K562 (cell line): ENCODE results near the gene RCC1. TPM values are rescaled to one million over a fixed set of nuclear protein-coding genes. Genes with fewer than 3 reads are reported as not detected.
A peak's percentile ranks its signal among the peaks of the same experiment; 100 is the strongest.

Experiments
- ASH1L ChIP-seq: fragments of 450-650 bp; IDR thresholded peaks from 2 replicates; pipeline ENCODE4 v1.6.1; 2018; ENCODE audit warnings: borderline replicate concordance, mild to moderate bottlenecking, low read depth; ENCODE audit not compliant: partially characterized antibody
- BACH1 ChIP-seq: fragments of 200-800 bp; sonication (Bioruptor generic); IDR thresholded peaks from 2 replicates; pipeline ENCODE4 v1.6.1; 2016; ENCODE audit warnings: missing genetic modification characterization, missing compliant biosample characterization
- DDX20 ChIP-seq: fragments of 450-650 bp; IDR thresholded peaks from 2 replicates; pipeline ENCODE4 v1.6.1; 2016; ENCODE audit warnings: missing genetic modification characterization, low read depth, mild to moderate bottlenecking, missing compliant biosample characterization, moderate library complexity
- FOSL1 ChIP-seq: fragments of 200-800 bp; sonication (Bioruptor generic); conservative IDR thresholded peaks from 2 replicates; pipeline ENCODE4 v1.6.1; 2016; ENCODE audit warnings: missing genetic modification characterization, missing compliant biosample characterization
- HMBOX1 ChIP-seq: sonication (generic); IDR thresholded peaks from 2 replicates; pipeline ENCODE4 v1.6.1; 2016
- KAT8 ChIP-seq: fragments of 450-650 bp; IDR thresholded peaks from 2 replicates; pipeline ENCODE4 v1.6.1; 2016; ENCODE audit warnings: low read depth, mild to moderate bottlenecking
- MED1 ChIP-seq: sonication (generic); formaldehyde crosslinking; IDR thresholded peaks from 2 replicates; pipeline ENCODE4 v1.8.1; 2023; ENCODE audit warnings: missing genetic modification reagents, borderline replicate concordance
- MTA1 ChIP-seq: fragments of 450-650 bp; IDR thresholded peaks from 2 replicates; pipeline ENCODE4 v1.6.1; 2017; ENCODE audit warnings: borderline replicate concordance
- MXI1 ChIP-seq: IDR thresholded peaks from 2 replicates; pipeline ENCODE4 v1.6.1; 2011; ENCODE audit warnings: low read depth, mild to moderate bottlenecking, improper control_type of control experiment, low read length
- PCBP1 ChIP-seq: fragments of 200-400 bp; formaldehyde crosslinking; IDR thresholded peaks from 2 replicates; pipeline ENCODE4 v1.6.1; 2018; ENCODE audit warnings: mild to moderate bottlenecking, low read depth, low read length; ENCODE audit not compliant: poor library complexity, severe bottlenecking
- PCBP2 ChIP-seq: fragments of 200-400 bp; formaldehyde crosslinking; IDR thresholded peaks from 2 replicates; pipeline ENCODE4 v1.6.1; 2018; ENCODE audit warnings: low read length, low read depth, mild to moderate bottlenecking, moderate library complexity; ENCODE audit not compliant: poor library complexity, severe bottlenecking
- PHB ChIP-seq: fragments of 250-450 bp; sonication (Bioruptor Pico); IDR thresholded peaks from 2 replicates; pipeline ENCODE4 v1.5.0; 2021
- PHTF2 ChIP-seq: fragments of 250-450 bp; sonication (Bioruptor Pico); IDR thresholded peaks from 2 replicates; pipeline ENCODE4 v1.5.0; 2021; ENCODE audit warnings: mild to moderate bottlenecking
- RAD51 ChIP-seq: fragments of 450-650 bp; IDR thresholded peaks from 2 replicates; pipeline ENCODE4 v1.7.1; 2016; ENCODE audit warnings: low read depth, mild to moderate bottlenecking, borderline replicate concordance
- RB1 ChIP-seq: fragments of 450-650 bp; IDR thresholded peaks from 2 replicates; pipeline ENCODE4 v1.6.1; 2017; ENCODE audit warnings: low read depth, mild to moderate bottlenecking
- SIN3B ChIP-seq: fragments of 450-650 bp; IDR thresholded peaks from 2 replicates; pipeline ENCODE4 v1.6.1; 2017; ENCODE audit warnings: low read depth, mild to moderate bottlenecking, moderate library complexity
- SIRT6 ChIP-seq: IDR thresholded peaks from one replicate; pipeline ENCODE4 v1.6.1; 2012; ENCODE audit warnings: low read depth, mild to moderate bottlenecking, control low read depth, inconsistent platforms, low read length, moderate library complexity
- ZBTB8A ChIP-seq: fragments of 450-650 bp; IDR thresholded peaks from 2 replicates; pipeline ENCODE4 v1.6.1; 2018; ENCODE audit warnings: mild to moderate bottlenecking, moderate library complexity; ENCODE audit not compliant: partially characterized antibody
- ZFP91 ChIP-seq: sonication (generic); formaldehyde crosslinking; IDR thresholded peaks from 2 replicates; pipeline ENCODE4 v1.8.0; 2022; ENCODE audit warnings: mild to moderate bottlenecking, missing genetic modification reagents
- ZKSCAN8 ChIP-seq: fragments of 200-800 bp; sonication (Bioruptor generic); IDR thresholded peaks from 2 replicates; pipeline ENCODE4 v1.6.1; 2016; ENCODE audit warnings: missing genetic modification characterization, missing compliant biosample characterization
- ZNF217 ChIP-seq: sonication (generic); formaldehyde crosslinking; IDR thresholded peaks from 2 replicates; pipeline ENCODE4 v1.8.0; 2022; ENCODE audit warnings: mild to moderate bottlenecking, missing genetic modification reagents
- ZSCAN32 ChIP-seq: fragments of 450-650 bp; formaldehyde crosslinking; IDR thresholded peaks from 2 replicates; pipeline ENCODE4 v1.4.0; 2020; ENCODE audit warnings: mild to moderate bottlenecking, moderate library complexity
- polyA plus RNA-seq, 8 experiments: library from polyadenylated mRNA; depleted of rRNA in 4 of 8; stranded (reverse) in 5 of 8; unstranded in 3 of 8; fragments of >200 nt; fragmentation: Nextera tagmentation in 2 of 8; fragmentation: Illumina TruSeq in 1 of 8; extraction: Ambion mirVana in 2 of 8; extraction: Trizol in 1 of 8; gene quantifications; 2 replicates each; pipeline versions ENCODE4 v1.2.1 to v1.2.3, GENCODE V29; 2011 to 2014; ENCODE audit warnings: inconsistent platforms in 1 of 8, missing spikeins in 1 of 8
- total RNA-seq, 7 experiments: library from RNA; depleted of rRNA in 6 of 7; stranded (reverse); fragments of >200 nt in 6 of 7; fragmentation: Illumina TruSeq in 2 of 7; extraction: Trizol in 2 of 7; gene quantifications; 2 replicates each; pipeline versions ENCODE4 v1.2.1 to v1.2.3, GENCODE V29; 2011 to 2021; ENCODE audit warnings: low replicate concordance in 1 of 7
- TF ChIP-seq, protein P1 (sequence below): sonication (generic); formaldehyde crosslinking; IDR thresholded peaks from 2 replicates; pipeline ENCODE4 v1.5.0; 2020; ENCODE audit warnings: missing genetic modification reagents
- TF ChIP-seq, protein P2 (sequence below): sonication (generic); formaldehyde crosslinking; IDR thresholded peaks from 2 replicates; pipeline ENCODE4 v1.8.0; 2022; ENCODE audit warnings: missing genetic modification reagents, mild to moderate bottlenecking, borderline replicate concordance
- TF ChIP-seq, protein P3 (sequence below): sonication (generic); formaldehyde crosslinking; IDR thresholded peaks from 2 replicates; pipeline ENCODE4 v1.9.0; 2022; ENCODE audit warnings: mild to moderate bottlenecking, missing genetic modification reagents

The RCC1 gene
- total and polyA plus RNA-seq, 9 of the 15 experiments (the other 6 are each of a cell fraction or from before 2014, with no cell fraction given): 16.4 to 202 (median 107) TPM

GRCh38 chr1:28510273-28510969 lies 4.6 kb downstream of the RCC1 start (continued):
- TF ChIP-seq ZFP91 (CRISPR knock-in tag) (no peak; the same call in 1 of the 2 replicates), MXI1 (peak; percentile 19; the same call in 1 of the 2 replicates), KAT8 (no peak), ASH1L (no peak), ZSCAN32 (CRISPR knock-in tag) (peak; percentile 42), ZNF217 (CRISPR knock-in tag) (no peak), PCBP2 (peak; percentile 43), PHTF2 (CRISPR knock-in tag) (peak; percentile 90; the same call in 1 of the 2 replicates), ZBTB8A (no peak), PHB (CRISPR knock-in tag) (no peak; the same call in 1 of the 2 replicates), BACH1 (tag) (no peak), FOSL1 (tag) (no peak), MTA1 (no peak), RB1 (no peak; the same call in 1 of the 2 replicates), DDX20 (tag) (no peak), SIRT6 (peak; percentile 94), HMBOX1 (no peak), ZKSCAN8 (CRISPR knock-in tag) (no peak), RAD51 (no peak), MED1 (CRISPR knock-in tag) (no peak), PCBP1 (no peak), SIN3B (no peak)
- TF ChIP-seq, protein P1, sequence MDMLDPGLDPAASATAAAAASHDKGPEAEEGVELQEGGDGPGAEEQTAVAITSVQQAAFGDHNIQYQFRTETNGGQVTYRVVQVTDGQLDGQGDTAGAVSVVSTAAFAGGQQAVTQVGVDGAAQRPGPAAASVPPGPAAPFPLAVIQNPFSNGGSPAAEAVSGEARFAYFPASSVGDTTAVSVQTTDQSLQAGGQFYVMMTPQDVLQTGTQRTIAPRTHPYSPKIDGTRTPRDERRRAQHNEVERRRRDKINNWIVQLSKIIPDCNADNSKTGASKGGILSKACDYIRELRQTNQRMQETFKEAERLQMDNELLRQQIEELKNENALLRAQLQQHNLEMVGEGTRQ (CRISPR knock-in tag): no peak
- TF ChIP-seq, protein P2, sequence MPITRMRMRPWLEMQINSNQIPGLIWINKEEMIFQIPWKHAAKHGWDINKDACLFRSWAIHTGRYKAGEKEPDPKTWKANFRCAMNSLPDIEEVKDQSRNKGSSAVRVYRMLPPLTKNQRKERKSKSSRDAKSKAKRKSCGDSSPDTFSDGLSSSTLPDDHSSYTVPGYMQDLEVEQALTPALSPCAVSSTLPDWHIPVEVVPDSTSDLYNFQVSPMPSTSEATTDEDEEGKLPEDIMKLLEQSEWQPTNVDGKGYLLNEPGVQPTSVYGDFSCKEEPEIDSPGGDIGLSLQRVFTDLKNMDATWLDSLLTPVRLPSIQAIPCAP (CRISPR knock-in tag): no peak
- TF ChIP-seq, protein P3, sequence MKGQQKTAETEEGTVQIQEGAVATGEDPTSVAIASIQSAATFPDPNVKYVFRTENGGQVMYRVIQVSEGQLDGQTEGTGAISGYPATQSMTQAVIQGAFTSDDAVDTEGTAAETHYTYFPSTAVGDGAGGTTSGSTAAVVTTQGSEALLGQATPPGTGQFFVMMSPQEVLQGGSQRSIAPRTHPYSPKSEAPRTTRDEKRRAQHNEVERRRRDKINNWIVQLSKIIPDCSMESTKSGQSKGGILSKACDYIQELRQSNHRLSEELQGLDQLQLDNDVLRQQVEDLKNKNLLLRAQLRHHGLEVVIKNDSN (CRISPR knock-in tag): no peak
